Aorta (tissue), 5 donors: Measurements from ENCODE around the gene OR51B5. TPM values are rescaled to one million over a fixed set of nuclear protein-coding genes. Genes with fewer than 3 reads are reported as not detected.
"Not testable (repeated sequence)": the region's sequence is repeated elsewhere in the genome, so short reads cannot be mapped to it uniquely, and the experiment has no call there.

ENCODE experiments used
- ATAC-seq: fragments of 200-7000 bp; cut with Tn5 transposase; one replicate; pipeline ENCODE4 v1.9.1; 2022; ENCODE audit warnings: moderate library complexity; ENCODE audit not compliant: low FRiP score
- DNase-seq, 2 donors: peaks; one replicate each; pipeline ENCODE4 v3.0.0-alpha.2; 2020
- H3K27ac ChIP-seq, 2 donors: one replicate each; pipeline ENCODE4 v1.5.1; 2013; ENCODE audit warnings: low read length in 2 of 2, mild to moderate bottlenecking in 2 of 2, moderate library complexity in 2 of 2, control low read depth in 1 of 2, inconsistent platforms in 1 of 2, low read depth in 1 of 2
- H3K27me3 ChIP-seq, 2 donors: one replicate each; pipeline ENCODE4 v1.6.1; 2013; ENCODE audit warnings: control low read depth in 1 of 2, low read length in 1 of 2, mild to moderate bottlenecking in 1 of 2, moderate library complexity in 1 of 2; ENCODE audit not compliant: insufficient read depth in 2 of 2, control insufficient read depth in 1 of 2
- H3K36me3 ChIP-seq, 2 donors: one replicate each; pipeline ENCODE4 v1.6.1; 2013; ENCODE audit warnings: control low read depth in 1 of 2, low read length in 1 of 2, mild to moderate bottlenecking in 1 of 2; ENCODE audit not compliant: insufficient read depth in 2 of 2, control insufficient read depth in 1 of 2
- H3K4me1 ChIP-seq, 2 donors: one replicate each; pipeline ENCODE4 v1.6.1; 2013; ENCODE audit warnings: low read length in 2 of 2, control low read depth in 1 of 2, mild to moderate bottlenecking in 1 of 2, moderate library complexity in 1 of 2; ENCODE audit not compliant: insufficient read depth in 2 of 2, control insufficient read depth in 1 of 2
- H3K4me3 ChIP-seq, 2 donors: one replicate each; pipeline ENCODE4 v1.5.1; 2013; ENCODE audit warnings: low read length in 2 of 2, control low read depth in 1 of 2, mild to moderate bottlenecking in 1 of 2
- H3K9me3 ChIP-seq: one replicate; pipeline ENCODE4 v1.6.1; 2013; ENCODE audit warnings: mild to moderate bottlenecking, low read length; ENCODE audit not compliant: control insufficient read depth
- WGBS, 2 donors: extraction: QIAGEN DNeasy Blood & Tissue Kit; methylation state at CpG; one replicate each; pipeline ENCODE4 v1.1.7; 2013; 5-methylcytosine and 5-hydroxymethylcytosine counted together
- intact Hi-C, 2 donors: fragments of 100-400 bp; cut with DNase I; formaldehyde crosslinking; loops; one replicate each; pipeline versions ENCODE4 v1.14.2 to v1.15.0; 2022
- polyA plus RNA-seq, 2 donors: library from polyadenylated mRNA; stranded (reverse); fragments of 200-250 nt; gene quantifications; one replicate each; pipeline ENCODE4 v1.2.3, GENCODE V29; 2013
- total RNA-seq, 2 donors: library from RNA; stranded (reverse); fragmentation: NEBNext Ultra II Directional; extraction: Animal tissue kit (Norgen Biotek cat#: 25700); gene quantifications; one replicate each; pipeline ENCODE4 v1.2.1, GENCODE V29; 2021
- donor health status: healthy with polysubstance abuse.
- donor health status: Bipolar disorder and iron deficiency.
- donor health status: DM: no; HTN: no; CAD: no.
- donor health status: DM: no; HTN: no; CAD: no.
- donor health status: DM: yes; HTN: yes; CAD: no.

OR51B5 gene
- total and polyA plus RNA-seq, 4 donors = 0.71 to 1.2 TPM; not detected in 2

DNA sequence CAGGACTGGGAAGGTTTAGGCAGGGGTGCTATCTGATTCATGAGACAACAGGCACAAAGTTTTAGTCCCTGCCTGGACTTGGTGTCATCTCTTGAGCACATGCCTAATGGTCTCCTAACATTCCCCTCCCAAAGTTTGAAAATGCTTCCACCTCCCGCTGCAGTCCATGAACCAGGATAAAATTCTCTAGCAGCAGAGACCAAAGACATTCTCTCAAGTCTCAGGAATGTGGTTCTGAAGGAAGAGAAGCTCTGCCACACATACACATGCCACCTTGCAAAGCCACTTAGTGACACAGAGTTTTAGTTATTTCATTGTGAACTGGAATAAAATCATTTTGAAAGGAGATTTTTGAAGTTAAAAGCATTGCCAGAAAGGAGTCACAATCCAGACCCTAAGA, 23.5 kb upstream of the OR51B5 start:
- Histone ChIP-seq H3K27me3 (no peaks in the 10 kb centered on the region), H3K36me3 (no peaks in the 10 kb centered on the region), H3K27ac (peak overlapping the region in 1 of 2 donors; percentile 28), H3K9me3 (no peaks in the 10 kb centered on the region), H3K4me1 (peaks cover 0 to 8% of the 10 kb centered on the region in 2 donors), H3K4me3 (no peak overlapping the region)
- DNase-seq (no peak), ATAC-seq (peak; percentile 27)
- intact Hi-C loops = no loop called here
- WGBS, 2 donors = 0 to 9% methylated on average over 1 of the region's 1 CpG

DNA sequence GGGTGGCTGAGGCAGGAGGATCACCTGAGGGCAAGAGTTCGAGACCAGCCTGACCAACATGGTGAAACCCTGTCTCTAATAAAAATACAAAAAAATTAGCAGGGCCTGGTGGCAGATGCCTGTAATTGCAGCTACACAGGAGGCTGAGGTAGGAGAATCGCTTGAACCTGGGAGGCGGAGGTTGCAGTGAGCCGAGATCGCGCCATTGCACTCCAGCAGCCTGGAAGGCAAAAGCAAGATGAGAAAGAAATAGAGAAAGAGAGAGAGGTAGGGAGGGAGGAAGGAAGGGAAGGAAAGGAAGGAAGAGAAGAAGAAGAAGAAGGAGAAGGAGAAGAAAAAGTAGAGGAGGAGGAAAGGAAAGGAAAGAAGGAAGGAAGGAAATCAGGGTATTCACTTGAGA, 23.0 kb upstream of the OR51B5 start:
- H3K4me1 ChIP-seq, ATAC-seq, H3K27ac ChIP-seq, H3K36me3 ChIP-seq, H3K4me3 ChIP-seq, H3K27me3 ChIP-seq, DNase-seq, H3K9me3 ChIP-seq, intact Hi-C loops: not testable (repeated sequence)
- WGBS, 2 donors = 97 to 99% methylated on average over 6 of the region's 6 CpGs

- intact Hi-C loops = no loop called here
- H3K4me1 ChIP-seq = peaks cover 0 to 8% of the 10 kb centered on the region in 2 donors
- no peak for DNase-seq
- 56 to 69% methylated on average over 2 of the region's 2 CpGs for WGBS, 2 donors
- H3K4me3 ChIP-seq = no peak overlapping the region
- H3K36me3 ChIP-seq = no peaks in the 10 kb centered on the region
- H3K9me3 ChIP-seq = no peaks in the 10 kb centered on the region
- no peak for ATAC-seq
- H3K27me3 ChIP-seq = no peaks in the 10 kb centered on the region
- no peak overlapping the region for H3K27ac ChIP-seq
Observed at GRCh38 chr11:5364214-5364613, 20.9 kb upstream of the OR51B5 start.

DNA sequence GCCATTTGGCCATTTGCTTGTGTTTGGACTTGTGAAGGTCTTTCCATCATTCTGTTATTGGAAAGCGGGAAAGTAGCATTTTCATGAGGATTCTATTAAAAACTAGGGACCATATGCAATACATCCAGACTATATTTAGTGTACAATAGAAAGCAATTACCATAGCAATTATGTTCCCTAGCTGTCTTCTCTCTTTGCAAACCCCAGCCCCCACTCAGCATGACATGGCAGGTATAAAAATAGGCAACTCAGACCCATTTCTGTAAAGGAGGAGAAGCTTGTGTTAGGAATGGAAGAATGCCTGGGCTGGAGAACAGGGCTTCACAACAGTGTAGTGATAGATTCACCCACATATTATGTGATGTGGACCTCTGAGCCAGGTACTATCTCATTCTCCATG, 20.4 kb upstream of the OR51B5 start:
- Histone ChIP-seq H3K27me3 (no peaks in the 10 kb centered on the region), H3K9me3 (no peaks in the 10 kb centered on the region), H3K4me1 (peaks cover 0 to 8% of the 10 kb centered on the region in 2 donors), H3K36me3 (no peaks in the 10 kb centered on the region), H3K4me3 (no peak overlapping the region), H3K27ac (no peak overlapping the region)
- DNase-seq (no peak), ATAC-seq (no peak)
- WGBS, 2 donors = 81 to 91% methylated on average over 1 of the region's 1 CpG
- intact Hi-C loops = no loop called here

GRCh38 chr11:5362017-5362625, 18.8 kb upstream of the OR51B5 start:
- WGBS, 2 donors = 77 to 87% methylated on average over 3 of the region's 3 CpGs
- no peaks in the 10 kb centered on the region for H3K9me3 ChIP-seq
- no peaks in the 10 kb centered on the region for H3K27me3 ChIP-seq
- no peak overlapping the region for H3K4me3 ChIP-seq
- ATAC-seq (no peak), DNase-seq (no peak)
- intact Hi-C loops = no loop called here
- H3K4me1 ChIP-seq = peaks cover 0 to under 1% of the 10 kb centered on the region in 2 donors
- no peak overlapping the region for H3K27ac ChIP-seq
- H3K36me3 ChIP-seq = no peaks in the 10 kb centered on the region

- H3K27ac ChIP-seq, H3K36me3 ChIP-seq, intact Hi-C loops, H3K27me3 ChIP-seq, DNase-seq, H3K4me3 ChIP-seq, H3K4me1 ChIP-seq, ATAC-seq, H3K9me3 ChIP-seq: not testable (repeated sequence)
- 84 to 90% methylated on average over 5 of the region's 5 CpGs for WGBS, 2 donors
Observed at GRCh38 chr11:5356031-5356430, 12.7 kb upstream of the OR51B5 start.

- H3K36me3 ChIP-seq = no peaks in the 10 kb centered on the region
- H3K4me3 ChIP-seq = no peak within 1 kb of the TSS
- intact Hi-C loops = no loop called here
- WGBS, 2 donors = 68 to 71% methylated on average over 1 of the region's 1 CpG
- no peak within 1 kb of the TSS for H3K27ac ChIP-seq
- ATAC-seq (no peak), DNase-seq (no peak)
- H3K27me3 ChIP-seq = no peaks in the 10 kb centered on the region
- no peaks in the 10 kb centered on the region for H3K4me1 ChIP-seq
- H3K9me3 ChIP-seq = no peaks in the 10 kb centered on the region
Observed at GRCh38 chr11:5351208-5351607, 7.9 kb upstream of the OR51B5 start, which contains the start of gene OR51B6. TSS of gene OR51B6 (plus strand) at chr11:5351508. CDS start at chr11:5351508, 0 bp downstream.

GRCh38 chr11:5349550-5349949, 6.2 kb upstream of the OR51B5 start:
- intact Hi-C loops = no loop called here
- Histone ChIP-seq H3K27me3 (no peaks in the 10 kb centered on the region), H3K36me3 (no peaks in the 10 kb centered on the region), H3K9me3 (no peaks in the 10 kb centered on the region), H3K27ac (no peak overlapping the region), H3K4me1 (no peaks in the 10 kb centered on the region), H3K4me3 (no peak overlapping the region)
- WGBS, 2 donors = 23 to 25% methylated on average over 1 of the region's 1 CpG
- no peak for DNase-seq
- no peak for ATAC-seq

- DNase-seq = no peak
- ATAC-seq = no peak
- Histone ChIP-seq H3K27me3 (no peaks in the 10 kb centered on the region), H3K4me1 (no peaks in the 10 kb centered on the region), H3K27ac (no peak overlapping the region), H3K4me3 (no peak overlapping the region), H3K36me3 (no peaks in the 10 kb centered on the region), H3K9me3 (no peaks in the 10 kb centered on the region)
- intact Hi-C loops = no loop called here
- 26 to 27% methylated on average over 3 of the region's 3 CpGs for WGBS, 2 donors
Observed at GRCh38 chr11:5348551-5349194, 5.3 kb upstream of the OR51B5 start.
